GM12801 (cell line): ENCODE measurements around the gene OR2L5.

Source experiments
- CTCF ChIP-seq: IDR thresholded peaks from one replicate; pipeline ENCODE4 v1.5.1; 2011; ENCODE audit warnings: control low read depth; ENCODE audit not compliant: insufficient read length; ENCODE audit errors: extremely low read depth

OR2L5 gene

GRCh38 chr1:248013229-248013710 is at the start of gene OR2L5:
Gene OR2L5, plus strand, starts transcription at chr1:248013660. Its CDS starts 8,288 bp downstream, at chr1:248021948.
- TF ChIP-seq CTCF, result no peak

GRCh38 chr1:247964933-247965332 is 48.5 kb upstream of the OR2L5 start, which contains the start of gene OR2AK2:
Gene OR2AK2, plus strand, starts transcription at chr1:247965233. Its CDS starts 144 bp downstream, at chr1:247965377.
- no peak for TF ChIP-seq CTCF

GRCh38 chr1:247966532-247967204 is 46.8 kb upstream of the OR2L5 start:
- no peak for TF ChIP-seq CTCF

- TF ChIP-seq CTCF, result no peak
Observed at GRCh38 chr1:247992986-247993385, 20.5 kb upstream of the OR2L5 start.

- TF ChIP-seq CTCF, result no peak
Observed at GRCh38 chr1:247998811-247999210, 14.6 kb upstream of the OR2L5 start.

GRCh38 chr1:248000169-248000568 is 13.3 kb upstream of the OR2L5 start:
- no peak for TF ChIP-seq CTCF

- no peak for TF ChIP-seq CTCF
Observed at GRCh38 chr1:248007778-248008177, 5.7 kb upstream of the OR2L5 start.

GRCh38 chr1:248009681-248010080 is 3.8 kb upstream of the OR2L5 start:
- no peak for TF ChIP-seq CTCF
